ENCODE measurements around the gene HNRNPUL2. TPM values are rescaled to one million over a fixed set of nuclear protein-coding genes. Genes with fewer than 3 reads are reported as not detected.
A peak's percentile ranks its signal among the peaks of the same experiment; 100 is the strongest.
"Not testable (repeated sequence)": the region's sequence is repeated elsewhere in the genome, so short reads cannot be mapped to it uniquely, and the experiment has no call there.

The HNRNPUL2 gene
- 10 to 100 TPM; 38.6 to 67.9 (median 44.1) TPM for polyA plus RNA-seq
- long read RNA-seq, donor 1, full-length matches to known transcripts, result 17 of 17 reads
- long read RNA-seq, donor 1, partial matches to known transcripts, result 0 of 17 reads
- long read RNA-seq, donor 1, other reads (novel, unspliced or antisense), result 0 of 17 reads
- long read RNA-seq, donor 2, full-length matches to known transcripts, result 3 of 3 reads
- long read RNA-seq, donor 2, partial matches to known transcripts, result 0 of 3 reads
- long read RNA-seq, donor 2, other reads (novel, unspliced or antisense), result 0 of 3 reads
- long read RNA-seq, donor 3, full-length matches to known transcripts, result 2 of 2 reads
- long read RNA-seq, donor 3, partial matches to known transcripts, result 0 of 2 reads
- long read RNA-seq, donor 3, other reads (novel, unspliced or antisense), result 0 of 2 reads
- long read RNA-seq, donor 4, result 0 reads
- long read RNA-seq, donor 5, result 0 reads
- long read RNA-seq, donor 6, full-length matches to known transcripts, result 1 of 1 reads
- long read RNA-seq, donor 6, partial matches to known transcripts, result 0 of 1 reads
- long read RNA-seq, donor 6, other reads (novel, unspliced or antisense), result 0 of 1 reads
- long read RNA-seq, donor 7, result 0 reads
- long read RNA-seq, donor 8, result 0 reads
- long read RNA-seq, donor 9, full-length matches to known transcripts, result 1 of 1 reads
- long read RNA-seq, donor 9, partial matches to known transcripts, result 0 of 1 reads
- long read RNA-seq, donor 9, other reads (novel, unspliced or antisense), result 0 of 1 reads
- long read RNA-seq, donor 10, full-length matches to known transcripts, result 12 of 12 reads
- long read RNA-seq, donor 10, partial matches to known transcripts, result 0 of 12 reads
- long read RNA-seq, donor 10, other reads (novel, unspliced or antisense), result 0 of 12 reads

GRCh38 chr11:62727165-62727871 is at the start of gene HNRNPUL2:
TSS of gene HNRNPUL2 (minus strand) at chr11:62727457. CDS start at chr11:62727156, 301 bp downstream.
- WGBS, 3 donors, result 0 to 1% (median 1%) methylated on average over 61 to 72 of the region's 72 CpGs
- no peak for FAIRE-seq

GRCh38 chr11:62775646-62776045 is 48.4 kb upstream of the HNRNPUL2 start:
- Histone ChIP-seq H3K4me3 (ENCODE audit: low read depth in 1 of 3, low read length in 3 of 3) (no peak overlapping the region), H3K27ac (ENCODE audit: low read depth in 1 of 3, low read length in 2 of 3) (no peak overlapping the region), H3K4me1 (ENCODE audit: control insufficient read depth in 3 of 3, insufficient read depth in 2 of 3, low read depth in 1 of 3, low read length in 2 of 3) (peaks cover 0 to 7% (median 3%) of the 10 kb centered on the region in 3 donors), H3K27me3 (ENCODE audit: control insufficient read depth in 3 of 3, insufficient read depth in 3 of 3, low read length in 3 of 3) (no peaks in the 10 kb centered on the region), H3K36me3 (ENCODE audit: control insufficient read depth in 3 of 3, insufficient read depth in 2 of 3, low read depth in 1 of 3, low read length in 3 of 3) (peaks cover 3 to 59% (median 3%) of the 10 kb centered on the region in 3 donors), H3K9me3 (ENCODE audit: control insufficient read depth in 2 of 2, insufficient read depth in 1 of 2, low read depth in 1 of 2, low read length in 1 of 2) (no peaks in the 10 kb centered on the region)
- DNase-seq (no peak), FAIRE-seq (no peak)
- 94 to 95% (median 95%) methylated on average over 17 of the region's 17 CpGs for whole genome bisulfite sequencing, 3 donors

More at GRCh38 chr11:62727165-62727871, at the start of gene HNRNPUL2:
- peak within 1 kb of the TSS; percentile 90 to 95 (median 95) for H3K27ac ChIP-seq (ENCODE audit: low read depth in 1 of 3, low read length in 2 of 3)
- DNase-seq, result peak; percentile 99 to 100
- no peaks in the 10 kb centered on the region for H3K27me3 ChIP-seq (ENCODE audit: control insufficient read depth in 3 of 3, insufficient read depth in 3 of 3, low read length in 3 of 3)
- peaks cover 2 to 10% (median 2%) of the 10 kb centered on the region in 3 donors for H3K4me1 ChIP-seq (ENCODE audit: control insufficient read depth in 3 of 3, insufficient read depth in 2 of 3, low read depth in 1 of 3, low read length in 2 of 3)
- peak within 1 kb of the TSS; percentile 81 to 83 (median 82) for H3K4me3 ChIP-seq (ENCODE audit: low read depth in 1 of 3, low read length in 3 of 3)
- H3K9me3 ChIP-seq (ENCODE audit: control insufficient read depth in 2 of 2, insufficient read depth in 1 of 2, low read depth in 1 of 2, low read length in 1 of 2), result no peaks in the 10 kb centered on the region
- H3K36me3 ChIP-seq (ENCODE audit: control insufficient read depth in 3 of 3, insufficient read depth in 2 of 3, low read depth in 1 of 3, low read length in 3 of 3), result peaks cover 7 to 29% (median 13%) of the 10 kb centered on the region in 3 donors

DNA sequence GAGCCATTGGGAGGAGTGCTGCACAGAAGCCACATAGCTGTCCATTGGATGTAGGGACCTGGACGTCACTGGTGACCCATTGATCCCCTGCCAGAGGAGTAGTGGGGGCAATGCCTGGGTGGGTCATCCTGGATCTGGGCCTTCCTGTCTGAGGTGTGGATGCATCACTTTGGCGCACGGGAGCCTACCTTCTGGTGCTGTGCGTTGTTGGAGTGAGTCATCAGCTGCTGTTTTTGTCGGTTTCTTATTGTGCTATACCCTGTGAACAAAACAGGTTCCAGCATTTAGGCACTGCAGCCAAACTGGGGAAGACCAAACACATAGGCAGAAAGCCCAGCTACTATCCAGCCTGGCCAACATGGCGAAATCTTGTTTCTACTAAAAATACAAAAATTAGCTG is 47.1 kb upstream of the HNRNPUL2 start:
- Histone ChIP-seq H3K4me3 (ENCODE audit: low read depth in 1 of 3, low read length in 3 of 3) (no peak overlapping the region), H3K4me1 (ENCODE audit: control insufficient read depth in 3 of 3, insufficient read depth in 2 of 3, low read depth in 1 of 3, low read length in 2 of 3) (peaks cover 0 to 16% (median 3%) of the 10 kb centered on the region in 3 donors), H3K27ac (ENCODE audit: low read depth in 1 of 3, low read length in 2 of 3) (no peak overlapping the region), H3K27me3 (ENCODE audit: control insufficient read depth in 3 of 3, insufficient read depth in 3 of 3, low read length in 3 of 3) (no peaks in the 10 kb centered on the region), H3K9me3 (ENCODE audit: control insufficient read depth in 2 of 2, insufficient read depth in 1 of 2, low read depth in 1 of 2, low read length in 1 of 2) (no peaks in the 10 kb centered on the region), H3K36me3 (ENCODE audit: control insufficient read depth in 3 of 3, insufficient read depth in 2 of 3, low read depth in 1 of 3, low read length in 3 of 3) (peaks cover 3 to 48% (median 3%) of the 10 kb centered on the region in 3 donors)
- WGBS, 3 donors, result 87 to 92% (median 90%) methylated on average over 6 of the region's 6 CpGs
- DNase-seq, result no peak
- no peak for FAIRE-seq

DNA sequence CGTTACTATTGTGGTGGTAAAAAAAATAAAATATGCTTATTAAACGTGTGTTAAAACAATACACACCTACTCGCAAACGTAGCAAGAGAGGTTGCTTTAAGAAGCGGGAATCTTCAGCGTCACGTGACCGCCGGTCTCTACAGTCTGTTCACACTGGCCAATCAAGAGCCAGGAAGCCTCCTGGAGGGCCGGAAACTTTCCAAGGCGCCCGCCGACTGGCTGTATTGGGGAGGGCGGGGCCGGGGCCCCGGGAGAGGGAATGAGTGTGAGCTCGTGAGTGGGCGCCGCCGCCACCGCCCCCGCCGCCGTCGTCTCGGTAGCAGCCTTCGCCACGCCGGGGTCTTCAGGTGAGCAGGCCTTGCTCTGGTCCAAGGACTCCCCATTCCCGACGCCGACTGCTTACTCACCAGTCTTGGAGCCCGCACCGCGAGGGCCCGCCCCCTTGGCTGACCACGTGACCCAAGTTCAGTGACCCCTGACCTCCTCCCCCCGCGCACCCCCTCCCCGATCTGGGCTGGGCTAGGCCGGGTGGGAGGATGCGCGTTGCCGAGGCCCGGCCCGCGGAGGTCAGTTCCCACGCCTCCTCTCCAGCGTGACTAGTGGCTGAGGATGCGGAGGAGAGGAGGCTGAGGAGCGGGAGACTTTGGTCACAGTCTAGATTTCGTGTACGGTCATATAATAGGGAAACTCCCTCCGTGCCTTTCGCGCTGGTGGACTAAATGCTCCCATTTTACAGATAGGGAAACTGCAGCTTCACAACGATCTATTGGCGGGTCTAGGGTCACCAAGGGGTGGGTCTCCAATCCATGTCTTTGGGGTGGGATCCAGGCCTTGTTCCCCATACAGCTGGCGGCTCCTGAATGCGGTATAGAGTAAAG is 44.1 kb upstream of the HNRNPUL2 start, which contains the start of gene TAF6L:
Gene TAF6L (plus strand): TSS at position 253 of the 878 bp plus-strand sequence. CDS start 4,388 bp downstream, outside the sequence.
- peak; percentile 98 to 99 for DNase-seq
- Histone ChIP-seq H3K36me3 (ENCODE audit: control insufficient read depth in 3 of 3, insufficient read depth in 2 of 3, low read depth in 1 of 3, low read length in 3 of 3) (peaks cover 7 to 23% (median 9%) of the 10 kb centered on the region in 3 donors), H3K27me3 (ENCODE audit: control insufficient read depth in 3 of 3, insufficient read depth in 3 of 3, low read length in 3 of 3) (no peaks in the 10 kb centered on the region), H3K4me3 (ENCODE audit: low read depth in 1 of 3, low read length in 3 of 3) (peak within 1 kb of the TSS; percentile 58 to 68 (median 63)), H3K4me1 (ENCODE audit: control insufficient read depth in 3 of 3, insufficient read depth in 2 of 3, low read depth in 1 of 3, low read length in 2 of 3) (peaks cover 0 to 16% (median 3%) of the 10 kb centered on the region in 3 donors), H3K9me3 (ENCODE audit: control insufficient read depth in 2 of 2, insufficient read depth in 1 of 2, low read depth in 1 of 2, low read length in 1 of 2) (no peaks in the 10 kb centered on the region), H3K27ac (ENCODE audit: low read depth in 1 of 3, low read length in 2 of 3) (peak within 1 kb of the TSS; percentile 83 to 96 (median 95))
- WGBS, 3 donors, result 2 to 3% (median 2%) methylated on average over 49 to 60 of the region's 60 CpGs
- FAIRE-seq, result no peak

DNA sequence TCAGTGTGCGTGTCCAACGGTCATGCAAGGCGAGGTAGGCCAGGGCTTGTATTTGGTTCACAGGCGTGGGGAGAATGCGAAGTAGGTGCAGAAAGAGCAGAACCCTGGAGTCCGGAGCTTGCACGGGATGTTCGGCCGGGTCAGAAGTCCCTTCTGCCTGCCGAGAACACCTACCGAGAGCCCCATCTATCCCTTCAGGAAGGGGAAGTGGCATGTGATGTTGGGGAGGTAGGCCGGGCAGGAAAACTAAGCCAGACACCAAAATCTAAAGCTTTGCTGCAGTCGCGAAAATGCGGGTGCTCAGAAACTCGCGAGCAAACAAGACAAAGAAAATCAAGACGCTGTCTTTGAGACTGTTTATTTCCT is 43.5 kb upstream of the HNRNPUL2 start:
- H3K27ac ChIP-seq (ENCODE audit: low read depth in 1 of 3, low read length in 2 of 3), result peak overlapping the region; percentile 35 to 96 (median 95)
- DNase-seq, result no peak
- H3K4me1 ChIP-seq (ENCODE audit: control insufficient read depth in 3 of 3, insufficient read depth in 2 of 3, low read depth in 1 of 3, low read length in 2 of 3), result peaks cover 0 to 16% (median 3%) of the 10 kb centered on the region in 3 donors
- H3K4me3 ChIP-seq (ENCODE audit: low read depth in 1 of 3, low read length in 3 of 3), result peak overlapping the region; percentile 45 to 68 (median 58)
- H3K27me3 ChIP-seq (ENCODE audit: control insufficient read depth in 3 of 3, insufficient read depth in 3 of 3, low read length in 3 of 3), result no peaks in the 10 kb centered on the region
- FAIRE-seq, result no peak
- no peaks in the 10 kb centered on the region for H3K9me3 ChIP-seq (ENCODE audit: control insufficient read depth in 2 of 2, insufficient read depth in 1 of 2, low read depth in 1 of 2, low read length in 1 of 2)
- WGBS, 3 donors, result 1% methylated on average over 16 to 18 of the region's 18 CpGs
- H3K36me3 ChIP-seq (ENCODE audit: control insufficient read depth in 3 of 3, insufficient read depth in 2 of 3, low read depth in 1 of 3, low read length in 3 of 3), result peaks cover 6 to 23% (median 10%) of the 10 kb centered on the region in 3 donors

GRCh38 chr11:62760867-62761227 is 33.6 kb upstream of the HNRNPUL2 start:
- H3K36me3 ChIP-seq (ENCODE audit: control insufficient read depth in 3 of 3, insufficient read depth in 2 of 3, low read depth in 1 of 3, low read length in 3 of 3), result peaks cover 0 to 29% (median 4%) of the 10 kb centered on the region in 3 donors
- WGBS, 3 donors, result 23 to 29% (median 23%) methylated on average over 9 of the region's 9 CpGs
- FAIRE-seq; H3K27me3 ChIP-seq (ENCODE audit: control insufficient read depth in 3 of 3, insufficient read depth in 3 of 3, low read length in 3 of 3); H3K27ac ChIP-seq (ENCODE audit: low read depth in 1 of 3, low read length in 2 of 3); H3K9me3 ChIP-seq (ENCODE audit: control insufficient read depth in 2 of 2, insufficient read depth in 1 of 2, low read depth in 1 of 2, low read length in 1 of 2); DNase-seq: not testable (repeated sequence)
- H3K4me1 ChIP-seq (ENCODE audit: control insufficient read depth in 3 of 3, insufficient read depth in 2 of 3, low read depth in 1 of 3, low read length in 2 of 3), result peaks cover 0 to 13% (median 5%) of the 10 kb centered on the region in 3 donors
- peak overlapping the region in 1 of 3 donors; percentile 28 for H3K4me3 ChIP-seq (ENCODE audit: low read depth in 1 of 3, low read length in 3 of 3)

Data from small intestine (tissue), 16 donors.